K562 (cell line): ENCODE measurements around the gene FOXP4.

Experiments
- FUS ChIP-seq: fragments of 200-400 bp; formaldehyde crosslinking; optimal IDR thresholded peaks from 2 replicates; pipeline ENCODE3; 2017; ENCODE audit warnings: low read depth, low read length
- MED1 ChIP-seq: sonication (generic); formaldehyde crosslinking; IDR thresholded peaks from 2 replicates; pipeline ENCODE4 v1.8.1; 2023; ENCODE audit warnings: missing genetic modification reagents, borderline replicate concordance
- POLR2AphosphoS5 ChIP-seq: IDR thresholded peaks from 2 replicates; pipeline ENCODE4 v1.6.1; 2011; ENCODE audit warnings: mild to moderate bottlenecking, low read depth, low read length, moderate library complexity; ENCODE audit not compliant: control insufficient read depth, insufficient read depth
- RAD21 ChIP-seq, 2 experiments: fragments of 250-450 bp in 1 of 2; fragments of 450-650 bp in 1 of 2; sonication (Bioruptor Pico) in 1 of 2; formaldehyde crosslinking in 1 of 2; IDR thresholded peaks in 1 of 2; conservative IDR thresholded peaks in 1 of 2; 2 replicates each; pipeline versions ENCODE4 v1.4.0 to v1.8.0; 2020 to 2022; ENCODE audit warnings: mild to moderate bottlenecking in 2 of 2, moderate library complexity in 1 of 2
- REST ChIP-seq, 2 experiments: fragments of 450-650 bp; formaldehyde crosslinking in 1 of 2; IDR thresholded peaks; 2 replicates each; pipeline versions ENCODE4 v1.4.0 to v1.6.1; 2014 to 2020; ENCODE audit warnings: mild to moderate bottlenecking in 2 of 2, borderline replicate concordance in 1 of 2, low read depth in 1 of 2
- STAG1 ChIP-seq: sonication (generic); formaldehyde crosslinking; IDR thresholded peaks from 2 replicates; pipeline ENCODE4 v1.5.0; 2020; ENCODE audit warnings: missing genetic modification reagents, borderline replicate concordance
- TAF1 ChIP-seq: IDR thresholded peaks from 2 replicates; pipeline ENCODE4 v1.6.1; 2011; ENCODE audit warnings: mild to moderate bottlenecking, low read length, moderate library complexity; ENCODE audit not compliant: insufficient read depth, control insufficient read depth, severe bottlenecking; ENCODE audit errors: extremely low read depth
- ZNF175 ChIP-seq: fragments of 200-800 bp; sonication (Bioruptor generic); IDR thresholded peaks from 2 replicates; pipeline ENCODE4 v1.6.1; 2016; ENCODE audit warnings: low read depth, mild to moderate bottlenecking, missing genetic modification characterization, missing compliant biosample characterization
- ZNF589 ChIP-seq: fragments of 200-800 bp; sonication (Bioruptor generic); IDR thresholded peaks from 2 replicates; pipeline ENCODE4 v1.6.1; 2016; ENCODE audit warnings: low read depth, missing genetic modification characterization, missing compliant biosample characterization
- TF ChIP-seq, protein P1 (sequence below), 3 experiments: IDR thresholded peaks in 2 of 3; conservative IDR thresholded peaks in 1 of 3; 2 replicates each; pipeline ENCODE4 v1.5.1; 2011 to 2012; ENCODE audit warnings: low read length in 3 of 3, mild to moderate bottlenecking in 3 of 3, control low read depth in 2 of 3, improper control_type of control experiment in 1 of 3, inconsistent platforms in 1 of 3, low read depth in 1 of 3, mixed read lengths in 1 of 3, moderate library complexity in 1 of 3; ENCODE audit not compliant: insufficient read depth in 2 of 3
- TF ChIP-seq, protein P2 (sequence below): fragments of 450-650 bp; IDR thresholded peaks from 2 replicates; pipeline ENCODE4 v1.6.1; 2016; ENCODE audit warnings: borderline replicate concordance

DNA sequence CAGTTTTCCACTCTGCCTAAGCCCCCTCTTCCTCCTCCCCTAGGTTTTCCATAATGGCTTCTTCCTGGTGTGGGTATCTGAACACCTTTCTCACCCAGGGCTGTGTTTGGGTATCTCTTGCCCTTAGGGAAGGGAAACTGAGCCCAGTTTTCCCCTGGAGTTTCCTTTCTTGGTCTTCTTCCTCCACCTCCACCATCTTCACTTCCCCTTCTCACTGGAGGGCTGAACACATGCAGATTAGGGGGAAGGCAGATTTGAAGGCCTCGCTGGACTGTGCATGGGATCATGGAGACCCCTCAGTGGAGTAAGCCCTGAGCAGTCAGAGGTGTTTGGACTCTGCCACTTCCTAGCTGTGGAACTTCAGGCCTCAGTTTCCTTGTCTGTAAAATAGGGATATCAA, 27.8 kb downstream of the FOXP4 start:
- TF ChIP-seq ZNF175 (CRISPR knock-in tag) (no peak), TAF1 (no peak), ZNF589 (CRISPR knock-in tag) (no peak), POLR2AphosphoS5 (no peak), STAG1 (CRISPR knock-in tag) (no peak), FUS (no peak), MED1 (CRISPR knock-in tag) (no peak), RAD21 (CRISPR knock-in tag; conservative IDR thresholded peaks at IDR 0.05 in 1 of 2, IDR thresholded peaks at IDR 0.05 in 1 of 2) (no peak), REST (IDR thresholded peaks at IDR 0.05; ENCODE audit: borderline replicate concordance) (no peak), REST (CRISPR knock-in tag; IDR thresholded peaks at IDR 0.05; ENCODE audit: low read depth) (no peak)
- TF ChIP-seq, protein P1, sequence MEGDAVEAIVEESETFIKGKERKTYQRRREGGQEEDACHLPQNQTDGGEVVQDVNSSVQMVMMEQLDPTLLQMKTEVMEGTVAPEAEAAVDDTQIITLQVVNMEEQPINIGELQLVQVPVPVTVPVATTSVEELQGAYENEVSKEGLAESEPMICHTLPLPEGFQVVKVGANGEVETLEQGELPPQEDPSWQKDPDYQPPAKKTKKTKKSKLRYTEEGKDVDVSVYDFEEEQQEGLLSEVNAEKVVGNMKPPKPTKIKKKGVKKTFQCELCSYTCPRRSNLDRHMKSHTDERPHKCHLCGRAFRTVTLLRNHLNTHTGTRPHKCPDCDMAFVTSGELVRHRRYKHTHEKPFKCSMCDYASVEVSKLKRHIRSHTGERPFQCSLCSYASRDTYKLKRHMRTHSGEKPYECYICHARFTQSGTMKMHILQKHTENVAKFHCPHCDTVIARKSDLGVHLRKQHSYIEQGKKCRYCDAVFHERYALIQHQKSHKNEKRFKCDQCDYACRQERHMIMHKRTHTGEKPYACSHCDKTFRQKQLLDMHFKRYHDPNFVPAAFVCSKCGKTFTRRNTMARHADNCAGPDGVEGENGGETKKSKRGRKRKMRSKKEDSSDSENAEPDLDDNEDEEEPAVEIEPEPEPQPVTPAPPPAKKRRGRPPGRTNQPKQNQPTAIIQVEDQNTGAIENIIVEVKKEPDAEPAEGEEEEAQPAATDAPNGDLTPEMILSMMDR (IDR thresholded peaks at IDR 0.05 in 2 of 3, conservative IDR thresholded peaks at IDR 0.05 in 1 of 3; ENCODE audit: insufficient read depth in 2 of 3, low read depth in 1 of 3, low read length in 3 of 3) = no peak
- TF ChIP-seq, protein P2, sequence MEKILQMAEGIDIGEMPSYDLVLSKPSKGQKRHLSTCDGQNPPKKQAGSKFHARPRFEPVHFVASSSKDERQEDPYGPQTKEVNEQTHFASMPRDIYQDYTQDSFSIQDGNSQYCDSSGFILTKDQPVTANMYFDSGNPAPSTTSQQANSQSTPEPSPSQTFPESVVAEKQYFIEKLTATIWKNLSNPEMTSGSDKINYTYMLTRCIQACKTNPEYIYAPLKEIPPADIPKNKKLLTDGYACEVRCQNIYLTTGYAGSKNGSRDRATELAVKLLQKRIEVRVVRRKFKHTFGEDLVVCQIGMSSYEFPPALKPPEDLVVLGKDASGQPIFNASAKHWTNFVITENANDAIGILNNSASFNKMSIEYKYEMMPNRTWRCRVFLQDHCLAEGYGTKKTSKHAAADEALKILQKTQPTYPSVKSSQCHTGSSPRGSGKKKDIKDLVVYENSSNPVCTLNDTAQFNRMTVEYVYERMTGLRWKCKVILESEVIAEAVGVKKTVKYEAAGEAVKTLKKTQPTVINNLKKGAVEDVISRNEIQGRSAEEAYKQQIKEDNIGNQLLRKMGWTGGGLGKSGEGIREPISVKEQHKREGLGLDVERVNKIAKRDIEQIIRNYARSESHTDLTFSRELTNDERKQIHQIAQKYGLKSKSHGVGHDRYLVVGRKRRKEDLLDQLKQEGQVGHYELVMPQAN = no peak
